Inferior parietal cortex (tissue), 1 donor: Measurements from ENCODE around the gene VPS4A.

Experiments used
- DNase-seq: peaks from one replicate; pipeline ENCODE4 v3.0.0-alpha.2; 2016; ENCODE audit errors: extremely low spot score

The VPS4A gene

GRCh38 chr16:69365901-69366300 is 54.8 kb downstream of the VPS4A start:
- no peak for DNase-seq

- no peak for DNase-seq
These were observed 55.3 kb downstream of the VPS4A start for GRCh38 chr16:69366431-69366830.

GRCh38 chr16:69367980-69368379 is 56.8 kb downstream of the VPS4A start:
- no peak for DNase-seq

- DNase-seq: no peak
These were observed 57.7 kb downstream of the VPS4A start for GRCh38 chr16:69368866-69369265.

- DNase-seq: no peak
These were observed 60.4 kb downstream of the VPS4A start for GRCh38 chr16:69371564-69371963.

GRCh38 chr16:69373019-69373418 is 61.9 kb downstream of the VPS4A start:
- DNase-seq: no peak
